GM18508 (cell line): ENCODE results near the gene MAPKAPK2.
"Not testable (repeated sequence)": the region's sequence is repeated elsewhere in the genome, so short reads cannot be mapped to it uniquely, and the experiment has no call there.

Source experiments
- ATAC-seq: cut with Tn5 transposase; IDR thresholded peaks from one replicate; pipeline ENCODE4 v1.9.1; 2021; ENCODE audit warnings: moderate number of reproducible peaks; ENCODE audit not compliant: insufficient read depth, unreplicated experiment

Gene MAPKAPK2

GRCh38 chr1:206684478-206685333 lies at the start of gene MAPKAPK2:
TSS of gene MAPKAPK2 (plus strand) at chr1:206684905. CDS start at chr1:206685230, 325 bp downstream.
- no peak for ATAC-seq

- ATAC-seq, result no peak
Observed at GRCh38 chr1:206635080-206635977, 49.4 kb upstream of the MAPKAPK2 start, which contains the start of gene DYRK3. TSS of gene DYRK3 (plus strand) at chr1:206635536. CDS start at chr1:206635704, 168 bp downstream.

- ATAC-seq, result no peak
Observed at GRCh38 chr1:206635978-206636345, 48.7 kb upstream of the MAPKAPK2 start.

- ATAC-seq, result no peak
Observed at GRCh38 chr1:206636671-206637070, 48.0 kb upstream of the MAPKAPK2 start.

- no peak for ATAC-seq
Observed at GRCh38 chr1:206637605-206638004, 47.1 kb upstream of the MAPKAPK2 start.

- not testable (repeated sequence) for ATAC-seq
Observed at GRCh38 chr1:206642074-206642473, 42.6 kb upstream of the MAPKAPK2 start.

GRCh38 chr1:206643118-206643698 lies 41.5 kb upstream of the MAPKAPK2 start:
- no peak for ATAC-seq

GRCh38 chr1:206646504-206646903 lies 38.2 kb upstream of the MAPKAPK2 start:
- no peak for ATAC-seq

GRCh38 chr1:206647224-206647623 lies 37.5 kb upstream of the MAPKAPK2 start:
- no peak for ATAC-seq

GRCh38 chr1:206649261-206649921 lies 35.3 kb upstream of the MAPKAPK2 start:
- ATAC-seq, result no peak

GRCh38 chr1:206651014-206651413 lies 33.7 kb upstream of the MAPKAPK2 start:
- no peak for ATAC-seq

GRCh38 chr1:206651958-206652890 lies 32.5 kb upstream of the MAPKAPK2 start:
- ATAC-seq, result no peak

GRCh38 chr1:206653715-206654459 lies 30.8 kb upstream of the MAPKAPK2 start:
- no peak for ATAC-seq

GRCh38 chr1:206654828-206655227 lies 29.9 kb upstream of the MAPKAPK2 start:
- ATAC-seq, result no peak

GRCh38 chr1:206655471-206655882 lies 29.2 kb upstream of the MAPKAPK2 start:
- ATAC-seq, result no peak

GRCh38 chr1:206656936-206657335 lies 27.8 kb upstream of the MAPKAPK2 start:
- no peak for ATAC-seq

GRCh38 chr1:206657751-206658150 lies 27.0 kb upstream of the MAPKAPK2 start:
- ATAC-seq, result no peak

- ATAC-seq, result no peak
Observed at GRCh38 chr1:206658264-206658980, 26.3 kb upstream of the MAPKAPK2 start.
